Measurements from ENCODE around the gene ABCA3.

The ABCA3 gene

DNA sequence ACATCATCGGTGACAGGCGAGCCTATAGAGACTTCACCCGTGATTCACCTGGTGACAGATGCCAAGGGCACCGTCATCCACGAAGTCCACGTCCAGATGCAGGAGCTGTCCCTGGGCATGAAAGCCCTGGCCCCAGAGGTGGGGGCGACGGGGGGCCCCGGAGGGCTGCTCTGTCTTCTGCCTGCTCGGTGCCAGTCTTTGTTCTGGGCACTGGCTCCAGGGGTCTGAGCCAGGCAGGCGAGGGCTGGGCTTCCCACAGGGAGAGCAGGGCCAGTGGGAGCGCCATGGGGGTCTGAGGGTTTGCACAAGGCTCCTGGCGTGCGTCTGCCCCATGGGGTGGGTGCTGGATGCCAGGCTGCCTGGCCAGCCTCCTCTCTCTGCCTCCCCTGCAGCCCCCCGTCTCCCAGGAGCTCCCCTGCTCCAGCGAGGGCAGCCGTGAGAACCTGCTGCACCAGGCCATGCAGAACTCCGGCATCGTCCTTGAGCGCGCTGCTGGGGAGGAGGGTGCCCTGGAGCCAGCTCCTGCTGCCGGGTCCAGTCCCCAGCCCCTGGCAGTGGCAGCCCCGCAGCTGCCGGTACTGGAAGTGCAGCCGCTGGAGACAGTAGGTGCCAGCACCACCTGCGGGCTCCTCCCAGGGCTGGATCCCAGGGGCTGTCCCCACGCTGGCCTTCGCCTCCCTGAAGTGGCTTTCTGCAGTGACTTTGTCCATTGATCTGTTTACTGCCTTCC is 107.3 kb downstream of the ABCA3 start:
- no peak for DNase-seq

DNA sequence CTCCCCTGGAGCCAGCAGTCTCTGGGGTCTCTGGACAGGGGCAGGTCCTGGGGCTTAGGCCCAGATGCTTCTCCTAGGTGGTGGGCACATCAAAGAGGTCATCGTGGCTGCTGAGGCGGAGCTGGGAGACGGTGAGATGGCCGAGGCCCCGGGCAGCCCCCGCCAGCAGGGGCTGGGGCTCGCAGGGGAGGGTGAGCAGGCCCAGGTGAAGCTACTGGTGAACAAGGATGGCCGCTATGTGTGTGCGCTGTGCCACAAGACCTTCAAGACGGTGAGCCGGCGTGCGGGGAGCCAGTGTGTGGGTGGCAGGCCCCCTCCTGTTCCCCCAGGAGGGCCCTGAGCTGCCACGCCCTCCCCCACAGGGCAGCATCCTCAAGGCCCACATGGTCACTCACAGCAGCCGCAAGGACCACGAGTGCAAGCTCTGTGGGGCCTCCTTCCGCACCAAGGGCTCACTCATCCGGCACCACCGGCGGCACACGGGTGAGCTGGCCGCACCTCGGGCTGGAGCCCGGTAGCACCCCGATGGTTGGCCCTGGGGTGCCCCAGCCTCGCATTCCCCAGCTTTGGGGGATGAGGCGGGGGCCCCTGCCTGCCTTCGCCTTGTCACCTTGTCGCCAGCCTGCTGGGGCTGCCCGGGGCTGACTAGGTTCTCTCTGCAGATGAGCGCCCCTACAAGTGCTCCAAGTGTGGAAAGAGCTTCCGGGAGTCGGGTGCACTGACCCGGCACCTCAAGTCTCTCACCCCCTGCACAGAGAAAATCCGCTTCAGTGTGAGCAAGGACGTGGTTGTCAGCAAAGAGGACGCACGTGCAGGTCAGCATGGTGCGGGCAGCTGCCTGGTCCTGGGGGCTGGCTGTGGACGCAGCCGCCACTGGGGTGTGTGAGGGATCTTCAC is 108.2 kb downstream of the ABCA3 start:
- no peak for DNase-seq

DNA sequence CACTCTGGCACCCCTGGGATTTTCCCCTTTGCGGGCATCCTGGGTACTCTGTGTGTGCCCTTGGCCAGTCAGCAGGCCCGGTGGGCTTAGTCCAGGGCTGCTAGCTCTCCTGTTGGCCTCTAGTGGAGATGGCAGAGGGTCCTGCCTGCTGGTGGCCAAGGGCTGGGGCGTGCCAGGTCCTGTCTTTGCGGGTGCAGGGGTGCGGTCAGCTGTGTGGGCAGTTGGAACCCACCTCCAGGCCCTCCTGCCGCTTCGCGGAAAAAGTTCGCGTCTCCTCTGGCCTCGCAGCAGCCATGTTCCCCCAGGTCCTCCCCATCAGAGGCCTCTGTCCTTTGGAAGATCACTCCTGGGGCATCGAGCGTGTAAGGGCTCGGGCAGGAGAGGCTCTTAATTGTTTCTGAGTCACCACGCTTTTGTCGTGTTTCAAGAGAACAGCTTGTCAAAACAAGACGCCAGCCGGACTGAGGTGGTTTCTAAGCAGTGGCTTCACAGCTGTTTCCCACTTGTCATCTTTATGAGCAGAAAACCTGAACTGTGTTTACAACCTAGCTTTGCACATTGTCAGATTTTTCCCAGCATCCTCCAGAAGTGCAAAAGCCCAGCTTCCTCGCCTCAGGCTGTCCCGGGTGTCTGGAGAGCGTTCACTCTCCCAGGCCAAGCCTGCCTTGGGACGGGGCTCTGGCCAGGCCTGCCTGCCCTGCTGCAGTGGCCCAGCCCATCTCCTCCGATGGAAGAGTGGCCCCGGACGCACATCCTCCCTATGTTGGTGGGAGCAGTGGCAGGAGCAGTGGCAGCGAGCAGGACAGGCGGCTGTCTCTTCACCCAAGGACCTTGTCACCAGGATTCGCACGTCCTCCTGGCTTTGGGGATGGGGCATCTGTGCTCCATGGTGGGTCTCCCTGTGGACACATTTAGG is 109.3 kb downstream of the ABCA3 start:
- no peak for DNase-seq

DNA sequence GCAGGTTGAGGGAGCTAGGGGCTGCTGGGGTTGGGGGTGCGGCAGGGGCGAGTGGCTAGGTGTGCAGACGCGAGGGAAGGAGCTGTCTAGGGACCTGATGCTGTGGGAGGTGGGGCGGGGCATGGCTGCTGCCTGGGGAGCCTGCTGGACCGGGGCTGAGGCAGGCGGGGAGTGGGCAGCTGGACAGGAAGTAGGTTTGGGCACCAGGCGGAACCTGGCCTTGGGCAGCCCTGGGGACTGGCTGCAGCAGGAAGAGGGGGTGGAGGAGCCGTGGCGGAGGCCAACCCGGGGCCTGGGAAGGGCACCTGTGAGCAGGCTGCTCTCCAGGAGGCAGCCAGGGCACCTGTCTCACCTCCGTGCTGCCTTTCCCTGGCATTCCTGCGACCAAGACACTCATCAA is 110.2 kb downstream of the ABCA3 start:
- no peak for DNase-seq

GRCh38 chr16:2229632-2230250 is 110.8 kb downstream of the ABCA3 start:
- DNase-seq: no peak

DNA sequence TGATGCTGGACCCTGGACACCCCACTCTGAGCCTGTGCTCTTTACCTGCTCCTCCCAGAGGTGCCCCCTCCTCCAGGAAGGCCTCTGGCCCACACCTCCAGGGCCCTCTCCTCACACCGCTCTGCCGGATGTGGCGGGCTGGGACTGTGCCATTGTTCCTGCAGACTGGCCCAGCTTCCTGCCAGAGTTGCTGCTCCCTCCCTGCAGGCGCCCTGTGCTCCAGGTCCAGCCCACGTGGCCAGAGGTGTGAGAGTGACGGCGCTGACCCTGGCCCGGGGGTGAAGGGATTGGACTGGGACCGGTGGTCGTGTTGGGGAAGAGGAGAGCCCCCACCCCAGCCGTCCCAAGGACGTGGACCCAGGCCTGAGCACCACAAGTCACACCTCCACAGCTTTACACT is 111.4 kb downstream of the ABCA3 start:
- DNase-seq: no peak

- no peak for DNase-seq
These were observed 112.2 kb downstream of the ABCA3 start for GRCh38 chr16:2228161-2228824.

DNA sequence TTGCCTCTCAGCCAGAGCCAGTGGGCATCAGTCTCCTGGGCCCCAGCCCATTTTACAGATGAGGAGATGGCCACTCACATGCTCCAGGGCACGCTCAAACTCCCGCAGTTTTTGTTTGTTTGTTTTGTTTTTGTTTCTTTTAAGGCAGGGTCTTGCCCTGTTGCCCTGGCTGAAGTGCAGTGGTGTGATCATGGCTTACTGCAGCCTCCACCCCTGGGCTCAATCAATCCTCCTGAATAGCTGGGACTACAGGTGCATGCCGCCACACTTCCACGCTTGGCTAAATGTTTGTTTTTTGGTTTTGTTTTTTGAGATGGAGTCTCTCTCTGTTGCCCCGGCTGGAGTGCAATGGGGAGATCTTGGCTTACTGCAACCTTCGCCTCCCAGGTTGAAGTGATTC is 113.6 kb downstream of the ABCA3 start:
- no peak for DNase-seq

DNA sequence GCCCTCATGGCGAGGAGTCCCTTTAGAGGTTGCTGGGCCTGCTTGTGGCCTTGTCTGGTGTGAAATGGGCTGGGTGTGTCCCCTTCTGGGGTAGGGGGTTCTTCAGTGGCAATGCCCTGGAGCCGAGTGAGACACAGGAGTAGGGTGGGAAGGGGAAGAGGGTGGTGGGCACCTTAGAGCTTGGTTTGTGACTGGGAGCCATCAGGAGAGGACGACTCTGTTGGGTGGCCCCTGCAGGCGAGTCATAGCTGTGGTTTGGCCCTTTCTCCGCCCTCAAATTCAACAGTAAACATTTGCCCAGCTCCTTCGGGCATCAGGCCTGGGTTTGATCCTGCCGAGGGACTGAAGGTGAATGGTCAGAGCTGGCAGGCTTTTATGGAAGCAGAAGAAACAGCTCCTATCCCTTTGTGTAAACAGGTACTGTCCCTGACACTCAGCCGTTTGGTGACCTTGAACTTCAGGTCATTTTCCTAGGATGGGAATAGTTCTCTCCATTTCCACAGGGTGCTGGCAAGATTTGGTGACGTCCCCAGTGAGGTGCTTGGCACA is 114.2 kb downstream of the ABCA3 start:
- no peak for DNase-seq

Data from inflammatory macrophage treated with lipopolysaccharide for 1 hour (primary cell).